GM10847 (cell line): ENCODE results near the gene GRID1.

Experiments used
- POLR2A ChIP-seq: IDR thresholded peaks from 2 replicates; pipeline ENCODE4 v1.6.1; 2011; ENCODE audit not compliant: insufficient read length; ENCODE audit errors: extremely low read depth

The GRID1 gene

GRCh38 chr10:85682621-85683020, 684.0 kb downstream of the GRID1 start:
- no peak for TF ChIP-seq POLR2A

GRCh38 chr10:85679710-85680109, 686.9 kb downstream of the GRID1 start:
- TF ChIP-seq POLR2A, result no peak

- no peak for TF ChIP-seq POLR2A
Measured at GRCh38 chr10:85679061-85679460, 687.5 kb downstream of the GRID1 start.

- no peak for TF ChIP-seq POLR2A
Measured at GRCh38 chr10:85674851-85675250, 691.7 kb downstream of the GRID1 start.

GRCh38 chr10:85673270-85673669, 693.3 kb downstream of the GRID1 start:
- TF ChIP-seq POLR2A, result no peak

- no peak for TF ChIP-seq POLR2A
Measured at GRCh38 chr10:85671530-85671929, 695.1 kb downstream of the GRID1 start.

- no peak for TF ChIP-seq POLR2A
Measured at GRCh38 chr10:85668522-85668921, 698.1 kb downstream of the GRID1 start.

GRCh38 chr10:85667638-85668233, 698.9 kb downstream of the GRID1 start:
- TF ChIP-seq POLR2A, result no peak

GRCh38 chr10:85666987-85667386, 699.6 kb downstream of the GRID1 start:
- TF ChIP-seq POLR2A, result no peak

- TF ChIP-seq POLR2A, result no peak
Measured at GRCh38 chr10:85666102-85666501, 700.5 kb downstream of the GRID1 start.

- TF ChIP-seq POLR2A, result no peak
Measured at GRCh38 chr10:85665681-85666080, 700.9 kb downstream of the GRID1 start.

- TF ChIP-seq POLR2A, result no peak
Measured at GRCh38 chr10:85665078-85665477, 701.5 kb downstream of the GRID1 start.

- TF ChIP-seq POLR2A, result no peak
Measured at GRCh38 chr10:85661123-85661522, 705.5 kb downstream of the GRID1 start.

- TF ChIP-seq POLR2A, result no peak
Measured at GRCh38 chr10:85659331-85659730, 707.3 kb downstream of the GRID1 start.

GRCh38 chr10:85658518-85658917, 708.1 kb downstream of the GRID1 start:
- no peak for TF ChIP-seq POLR2A

- TF ChIP-seq POLR2A, result no peak
Measured at GRCh38 chr10:85657476-85658113, 709.0 kb downstream of the GRID1 start.

GRCh38 chr10:85655411-85655810, 711.2 kb downstream of the GRID1 start:
- no peak for TF ChIP-seq POLR2A
